Fibroblast of villous mesenchyme (primary cell): ENCODE measurements around the gene SAMD11. TPM values are rescaled to one million over a fixed set of nuclear protein-coding genes. Genes with fewer than 3 reads are reported as not detected.
"Not testable (repeated sequence)": the region's sequence is repeated elsewhere in the genome, so short reads cannot be mapped to it uniquely, and the experiment has no call there.

Source experiments
- DNase-seq: peaks from one replicate; pipeline ENCODE4 v3.0.0-alpha.2; 2010; ENCODE audit warnings: low read depth
- H3K4me3 ChIP-seq: 2 replicates; pipeline ENCODE4 v1.5.1; 2011; ENCODE audit warnings: low read depth, mild to moderate bottlenecking, low read length
- CTCF ChIP-seq: IDR thresholded peaks from 2 replicates; pipeline ENCODE4 v1.5.1; 2012; ENCODE audit warnings: low read depth, mild to moderate bottlenecking, low read length; ENCODE audit not compliant: insufficient read depth
- total RNA-seq: library from RNA; depleted of rRNA; stranded (reverse); fragments of >200 nt; gene quantifications from 2 replicates; pipeline ENCODE4 v1.2.3, GENCODE V29; 2012

The SAMD11 gene
- total RNA-seq, 1 donor, result 2.2 TPM

DNA sequence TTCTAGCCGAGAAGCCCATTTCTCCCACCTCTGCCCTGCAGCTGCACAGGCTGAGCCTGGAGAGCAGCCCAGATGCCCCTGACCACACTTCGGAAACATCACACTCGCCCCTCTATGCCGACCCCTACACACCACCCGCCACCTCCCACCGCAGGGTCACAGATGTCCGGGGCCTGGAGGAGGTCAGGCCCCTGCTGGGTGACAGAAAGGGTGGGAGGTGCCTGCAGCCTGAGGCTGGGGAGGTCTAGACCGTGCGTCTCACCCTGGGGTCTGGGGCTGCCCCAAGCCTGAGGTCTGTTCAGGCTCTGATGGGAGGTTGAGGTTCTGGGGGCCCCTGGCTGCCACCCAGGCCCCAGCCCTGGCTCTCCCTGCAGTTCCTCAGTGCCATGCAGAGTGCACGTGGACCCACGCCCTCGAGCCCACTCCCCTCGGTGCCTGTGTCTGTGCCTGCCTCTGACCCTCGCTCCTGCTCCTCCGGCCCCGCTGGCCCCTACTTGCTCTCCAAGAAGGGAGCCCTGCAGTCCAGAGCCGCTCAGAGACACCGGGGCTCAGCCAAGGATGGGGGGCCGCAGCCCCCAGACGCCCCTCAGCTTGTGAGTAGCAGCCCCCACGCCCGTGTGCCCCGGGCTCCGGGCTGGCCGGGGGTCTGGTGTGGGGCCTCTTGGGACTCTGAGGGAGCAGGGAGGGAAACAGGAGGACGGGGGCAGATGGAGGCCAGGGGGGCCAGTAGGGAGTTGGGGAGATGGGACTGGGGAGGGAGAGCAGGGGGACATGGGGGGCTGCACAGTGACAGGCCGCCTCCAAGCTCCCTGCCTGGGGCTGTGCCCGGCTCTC is 50.0 kb downstream of the SAMD11 start:
- no peak for TF ChIP-seq CTCF
- H3K4me3 ChIP-seq, result no peak overlapping the region
- no peak for DNase-seq

- DNase-seq, result no peak
- TF ChIP-seq CTCF, result no peak
- no peak overlapping the region for H3K4me3 ChIP-seq
Observed at GRCh38 chr1:974293-974640, 50.5 kb downstream of the SAMD11 start.

GRCh38 chr1:974687-975328 is 51.1 kb downstream of the SAMD11 start:
- no peak for DNase-seq
- no peak overlapping the region for H3K4me3 ChIP-seq
- TF ChIP-seq CTCF, result no peak

DNA sequence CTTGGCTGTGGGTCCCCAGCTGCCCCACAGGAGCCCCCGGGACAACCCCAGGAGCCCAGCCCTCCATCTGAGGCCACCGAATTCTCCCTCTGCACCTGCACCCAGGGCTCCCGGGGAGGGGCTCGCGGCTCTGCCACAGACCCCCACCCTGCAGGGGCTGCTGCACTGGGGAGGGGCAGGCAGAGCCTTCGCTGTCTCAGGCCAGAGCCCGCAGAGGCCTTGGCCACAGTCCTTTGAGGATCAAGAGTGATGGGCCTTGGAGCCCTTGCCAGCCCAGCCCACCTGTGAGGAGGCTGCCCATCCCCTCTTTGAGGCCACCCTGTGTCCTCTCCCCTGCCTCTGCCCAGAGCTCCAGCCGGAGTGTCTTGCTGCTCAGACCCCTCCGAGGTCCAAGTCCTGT is 51.6 kb downstream of the SAMD11 start:
- no peak for DNase-seq
- TF ChIP-seq CTCF, result no peak
- no peak overlapping the region for H3K4me3 ChIP-seq

- H3K4me3 ChIP-seq, result peak overlapping the region; percentile 45
- peak; percentile 44 for DNase-seq
- peak; percentile 51 for TF ChIP-seq CTCF
Observed at GRCh38 chr1:975896-976683, 52.4 kb downstream of the SAMD11 start.

DNA sequence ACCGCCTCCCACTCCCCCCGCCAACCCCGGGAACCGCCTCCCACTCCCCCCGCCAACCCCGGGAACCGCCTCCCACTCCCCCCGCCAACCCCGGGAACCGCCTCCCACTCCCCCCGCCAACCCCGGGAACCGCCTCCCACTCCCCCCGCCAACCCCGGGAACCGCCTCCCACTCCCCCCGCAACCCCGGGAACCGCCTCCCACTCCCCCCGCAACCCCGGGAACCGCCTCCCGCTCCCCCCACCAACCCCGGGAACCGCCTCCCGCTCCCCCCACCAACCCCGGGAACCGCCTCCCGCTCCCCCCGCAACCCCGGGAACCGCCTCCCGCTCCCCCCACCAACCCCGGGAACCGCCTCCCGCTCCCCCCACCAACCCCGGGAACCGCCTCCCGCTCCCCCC is 53.1 kb downstream of the SAMD11 start:
- DNase-seq, result not testable (repeated sequence)

DNA sequence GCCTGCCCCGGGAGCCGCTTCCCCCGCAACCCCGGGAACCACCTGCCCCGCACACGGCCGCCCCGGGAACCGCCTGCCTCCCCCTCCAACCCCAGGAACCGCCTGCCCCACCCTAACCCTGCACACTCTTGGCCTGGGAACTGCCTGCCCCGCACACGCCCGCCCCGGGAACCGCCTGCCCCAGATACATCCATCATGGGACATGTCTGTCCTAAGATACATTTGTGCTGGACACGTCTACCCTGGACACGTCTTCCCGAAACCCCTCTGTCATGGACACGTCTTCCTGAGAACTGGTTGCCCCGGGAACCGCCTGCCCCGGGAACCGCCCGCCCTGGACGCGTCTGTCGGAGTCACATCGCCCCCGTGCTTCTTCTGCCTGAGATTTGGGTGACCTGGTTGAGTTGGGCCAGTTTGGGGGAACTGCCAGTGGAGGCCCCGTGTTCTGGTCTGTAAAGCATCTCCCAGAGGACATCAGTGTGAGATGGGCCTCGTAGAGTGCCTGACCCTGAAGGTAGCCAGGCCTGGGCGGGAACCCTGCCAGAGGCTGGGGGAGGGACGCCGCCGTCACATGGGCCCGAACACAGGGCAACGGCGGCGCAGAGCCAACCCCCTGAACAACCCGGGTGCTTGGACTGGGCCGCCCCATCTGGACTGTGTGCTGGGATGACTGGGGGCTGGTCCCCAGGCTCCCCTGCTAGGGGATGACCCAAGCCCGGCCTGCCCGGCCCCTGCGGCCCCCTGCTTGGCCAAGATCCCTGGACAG is 54.5 kb downstream of the SAMD11 start:
- TF ChIP-seq CTCF, result no peak
- DNase-seq, result no peak
- H3K4me3 ChIP-seq, result no peak overlapping the region

More for the DNA sequence above, 53.1 kb downstream of the SAMD11 start:
- not testable (repeated sequence) for H3K4me3 ChIP-seq
